MCF 10A (cell line): ENCODE data around the gene NR2C2. TPM values are rescaled to one million over a fixed set of nuclear protein-coding genes. Genes with fewer than 3 reads are reported as not detected.

Experiments used
- BruUV-seq: library from RNA; stranded (reverse); fragments of 400-500 nt; replicated peaks from 2 replicates; lab custom pipeline; 2021; lab: Mats Ljungman, UMichigan
- CTCF ChIA-PET: fragments of 300-600 bp; sonication (Branson Sonifier 250); formaldehyde crosslinking; extraction: SDS; loops from one replicate; lab custom pipeline; 2021; ENCODE audit warnings: antibody characterized with exemption, inconsistent platforms; lab: Yijun Ruan, JAX
- POLR2A ChIA-PET: fragments of 300-600, 350-650 bp; sonication (Branson Sonifier 250); formaldehyde crosslinking; extraction: SDS; loops from one replicate; lab custom pipeline; 2020; ENCODE audit warnings: antibody characterized with exemption, inconsistent platforms; lab: Yijun Ruan, JAX
- DNase-seq: peaks from one replicate; pipeline ENCODE4 v3.0.0-alpha.2; 2018; ENCODE audit not compliant: unreplicated experiment
- H3K27ac Mint-ChIP-seq: one replicate; pipeline ENCODE4 v1.8.0; 2022; ENCODE audit warnings: mild to moderate bottlenecking, low read depth, mixed read lengths; ENCODE audit not compliant: unreplicated experiment
- H3K27me3 Mint-ChIP-seq: one replicate; pipeline ENCODE4 v1.8.0; 2022; ENCODE audit warnings: mixed read lengths; ENCODE audit not compliant: insufficient read depth, unreplicated experiment
- H3K36me3 Mint-ChIP-seq: one replicate; pipeline ENCODE4 v1.8.0; 2022; ENCODE audit warnings: mild to moderate bottlenecking, moderate library complexity, mixed read lengths; ENCODE audit not compliant: insufficient read depth, unreplicated experiment
- H3K4me1 Mint-ChIP-seq: one replicate; pipeline ENCODE4 v1.8.0; 2022; ENCODE audit warnings: mixed read lengths; ENCODE audit not compliant: insufficient read depth, unreplicated experiment
- H3K4me3 Mint-ChIP-seq: one replicate; pipeline ENCODE4 v1.8.0; 2022; ENCODE audit warnings: mild to moderate bottlenecking, moderate library complexity, mixed read lengths; ENCODE audit not compliant: unreplicated experiment
- H3K9me3 Mint-ChIP-seq: one replicate; pipeline ENCODE4 v1.8.0; 2022; ENCODE audit warnings: mixed read lengths; ENCODE audit not compliant: unreplicated experiment
- intact Hi-C: fragments of 100-400 bp; cut with micrococcal nuclease; formaldehyde crosslinking; loops from 2 replicates; pipeline ENCODE4 v1.14.1; 2022
- total RNA-seq: library from RNA; stranded (reverse); gene quantifications from 2 replicates; pipeline ENCODE4 v1.2.3, GENCODE V29; 2022
- TF ChIP-seq, protein P1 (sequence below): fragments of 200-600 bp; IDR thresholded peaks from one replicate; pipeline ENCODE4 v1.8.0; 2022; ENCODE audit warnings: antibody characterized with exemption, mild to moderate bottlenecking; ENCODE audit not compliant: unreplicated experiment

The NR2C2 gene
- total RNA-seq, 1 experiment from 2014 or later = 42.4 TPM

DNA sequence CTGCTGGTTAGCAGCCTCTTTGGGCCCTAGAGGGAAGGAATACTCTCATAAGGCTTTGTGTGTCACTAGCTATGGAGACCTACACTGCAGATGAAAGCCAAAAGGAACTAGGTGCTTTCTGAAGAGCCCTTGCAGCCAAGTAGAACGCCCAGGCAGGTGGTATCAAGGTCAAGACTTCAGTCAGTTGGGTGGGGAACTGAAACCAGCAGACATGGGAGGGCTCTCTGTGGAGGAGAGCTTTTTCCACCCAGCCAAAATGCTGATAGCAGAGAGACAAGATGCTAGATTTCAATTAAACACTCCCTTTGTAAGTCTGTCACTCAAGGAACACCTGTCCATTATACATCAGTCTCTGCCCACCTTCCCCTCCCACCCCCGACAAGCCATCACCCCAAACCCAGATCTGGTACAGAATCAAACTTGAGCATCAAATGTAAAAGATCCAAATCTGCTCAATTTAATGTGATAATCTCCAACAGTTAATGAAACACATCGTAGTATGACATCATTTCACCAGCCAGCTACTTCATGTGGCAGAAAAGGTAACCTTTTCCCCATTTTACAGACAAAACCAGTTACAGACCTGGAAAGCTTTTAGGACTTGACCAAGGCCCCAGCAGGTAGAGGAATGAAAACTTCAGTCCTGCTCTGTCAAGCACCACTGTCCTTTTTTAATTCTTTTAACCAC is 103.2 kb downstream of the NR2C2 start:
- H3K36me3 Mint-ChIP-seq = peaks cover 80% of the 10 kb centered on the region
- H3K4me3 Mint-ChIP-seq = no peak overlapping the region
- no TSS peak for BruUV-seq
- no peaks in the 10 kb centered on the region for H3K9me3 Mint-ChIP-seq
- H3K4me1 Mint-ChIP-seq = peaks cover 6% of the 10 kb centered on the region
- no peak overlapping the region for H3K27ac Mint-ChIP-seq
- ChIA-PET POLR2A (interaction anchor here (0.7 kb wide), 1 partner anchor 42 kb away, joined by 3 read pairs; no protein-coding TSS in a partner anchor), CTCF (interaction anchor here (0.6 to 1.6 kb wide), 4 partner anchors 8 to 188 kb away, joined by 4 to 7 read pairs (median 4); no protein-coding TSS in a partner anchor)
- no peak for DNase-seq
- TF ChIP-seq, protein P1, sequence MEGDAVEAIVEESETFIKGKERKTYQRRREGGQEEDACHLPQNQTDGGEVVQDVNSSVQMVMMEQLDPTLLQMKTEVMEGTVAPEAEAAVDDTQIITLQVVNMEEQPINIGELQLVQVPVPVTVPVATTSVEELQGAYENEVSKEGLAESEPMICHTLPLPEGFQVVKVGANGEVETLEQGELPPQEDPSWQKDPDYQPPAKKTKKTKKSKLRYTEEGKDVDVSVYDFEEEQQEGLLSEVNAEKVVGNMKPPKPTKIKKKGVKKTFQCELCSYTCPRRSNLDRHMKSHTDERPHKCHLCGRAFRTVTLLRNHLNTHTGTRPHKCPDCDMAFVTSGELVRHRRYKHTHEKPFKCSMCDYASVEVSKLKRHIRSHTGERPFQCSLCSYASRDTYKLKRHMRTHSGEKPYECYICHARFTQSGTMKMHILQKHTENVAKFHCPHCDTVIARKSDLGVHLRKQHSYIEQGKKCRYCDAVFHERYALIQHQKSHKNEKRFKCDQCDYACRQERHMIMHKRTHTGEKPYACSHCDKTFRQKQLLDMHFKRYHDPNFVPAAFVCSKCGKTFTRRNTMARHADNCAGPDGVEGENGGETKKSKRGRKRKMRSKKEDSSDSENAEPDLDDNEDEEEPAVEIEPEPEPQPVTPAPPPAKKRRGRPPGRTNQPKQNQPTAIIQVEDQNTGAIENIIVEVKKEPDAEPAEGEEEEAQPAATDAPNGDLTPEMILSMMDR = no peak
- H3K27me3 Mint-ChIP-seq = no peaks in the 10 kb centered on the region
- intact Hi-C loops = no loop called here

DNA sequence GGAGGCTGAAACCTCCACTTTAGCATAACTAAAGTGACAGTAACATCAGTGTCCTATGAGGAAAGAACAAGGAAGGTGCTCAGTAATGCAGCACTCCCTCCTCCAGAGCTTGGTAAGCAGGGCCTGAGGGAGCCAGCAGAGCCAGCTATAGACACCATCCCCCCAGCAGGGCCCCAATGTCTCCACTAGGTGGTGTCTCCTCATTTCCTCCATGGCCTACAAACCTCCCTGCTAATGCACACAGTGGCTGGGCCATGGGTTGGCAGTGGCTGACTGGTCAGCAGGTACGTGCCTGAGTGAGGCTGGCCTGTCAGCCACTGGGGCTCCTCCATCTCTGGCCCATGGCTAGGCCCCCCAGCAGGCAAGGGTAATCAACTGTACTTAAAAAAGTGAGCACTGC is 104.1 kb downstream of the NR2C2 start:
- ChIA-PET POLR2A (interaction anchor here (0.7 to 0.9 kb wide), 2 partner anchors 15 to 43 kb away, joined by 3 read pairs; no protein-coding TSS in a partner anchor), CTCF (interaction anchor here (0.5 to 1.7 kb wide), 8 partner anchors 9 to 129 kb away, joined by 3 to 7 read pairs (median 4); no protein-coding TSS in a partner anchor)
- Mint-ChIP-seq H3K9me3 (no peaks in the 10 kb centered on the region), H3K27ac (no peak overlapping the region), H3K4me1 (peaks cover 6% of the 10 kb centered on the region), H3K4me3 (no peak overlapping the region), H3K36me3 (peaks cover 80% of the 10 kb centered on the region), H3K27me3 (no peaks in the 10 kb centered on the region)
- TF ChIP-seq, protein P1 = peak; percentile 50
- peak; percentile 63 for DNase-seq
- no TSS peak for BruUV-seq
- intact Hi-C loops = no loop called here

DNA sequence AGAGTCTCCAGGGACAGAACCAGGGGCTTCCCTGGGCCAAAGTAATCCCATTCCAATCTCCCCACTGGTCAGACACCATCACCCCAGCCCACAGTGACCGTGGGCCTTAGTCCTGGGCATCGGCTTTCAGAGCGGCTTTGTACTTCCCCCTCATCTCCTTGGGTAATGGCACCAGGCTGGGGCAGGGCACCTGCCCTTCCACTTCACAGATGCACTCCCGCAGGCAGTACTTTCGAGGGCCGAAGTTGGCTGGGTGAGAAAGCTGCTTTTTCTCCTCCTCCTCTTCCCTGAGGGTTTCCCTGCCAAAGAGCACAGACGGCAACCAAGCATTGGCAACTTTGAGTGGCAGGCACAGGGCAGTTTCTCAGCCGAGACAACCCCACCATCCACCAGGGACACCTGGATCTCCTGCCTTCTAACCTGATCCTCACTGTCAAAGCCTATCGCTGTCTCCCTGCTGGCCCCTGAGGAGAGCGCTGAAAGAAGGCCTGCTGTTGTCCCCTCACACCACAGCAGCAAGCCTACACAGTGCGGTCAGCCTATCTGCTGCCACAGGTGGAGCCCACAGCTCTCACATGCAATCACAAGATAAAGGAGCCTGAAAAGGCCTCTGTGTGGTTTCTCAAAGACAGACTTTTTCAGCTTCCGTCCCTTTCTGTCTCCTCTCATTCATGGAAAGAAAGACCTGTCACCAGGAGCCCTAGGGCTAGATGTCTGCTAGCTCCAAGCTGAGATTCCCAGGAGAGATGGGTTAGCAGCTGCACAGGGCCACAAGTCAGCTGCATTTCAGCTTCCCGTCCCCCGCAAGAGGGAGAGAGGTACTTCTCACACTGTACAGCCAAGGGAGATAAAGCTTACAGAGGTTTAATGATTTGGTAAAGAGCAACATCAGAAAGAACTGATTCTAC is 105.2 kb downstream of the NR2C2 start:
- Mint-ChIP-seq H3K9me3 (no peaks in the 10 kb centered on the region), H3K27me3 (no peaks in the 10 kb centered on the region), H3K36me3 (peaks cover 78% of the 10 kb centered on the region), H3K4me3 (no peak overlapping the region), H3K4me1 (peaks cover 6% of the 10 kb centered on the region), H3K27ac (no peak overlapping the region)
- no TSS peak for BruUV-seq
- ChIA-PET POLR2A (interaction anchor here (0.7 to 0.9 kb wide), 2 partner anchors 14 to 104 kb away, joined by 3 to 4 read pairs; no protein-coding TSS in a partner anchor), CTCF (interaction anchor here (0.6 to 1.7 kb wide), 5 partner anchors 11 to 480 kb away, joined by 3 to 5 read pairs (median 4); no protein-coding TSS in a partner anchor)
- intact Hi-C loops = no loop called here
- no peak for DNase-seq
- TF ChIP-seq, protein P1 = no peak
